ENCODE results near the gene KIRREL3. TPM values are rescaled to one million over a fixed set of nuclear protein-coding genes. Genes with fewer than 3 reads are reported as not detected.
A peak's percentile ranks its signal among the peaks of the same experiment; 100 is the strongest.

KIRREL3 gene
- total and polyA plus RNA-seq, 5 donors from 2014 or later = not detected

GRCh38 chr11:126585774-126586491 lies 414.6 kb downstream of the KIRREL3 start:
- Histone ChIP-seq H3K4me1 (ENCODE audit: control insufficient read depth, insufficient read depth, low read length, poor library complexity, severe bottlenecking) (no peaks in the 10 kb centered on the region), H3K4me3 (ENCODE audit: low read depth, low read length) (no peak overlapping the region), H3K36me3 (ENCODE audit: control insufficient read depth, insufficient read depth, low read length) (no peaks in the 10 kb centered on the region), H3K27me3 (ENCODE audit: control insufficient read depth, insufficient read depth, low read length) (no peaks in the 10 kb centered on the region), H3K9me3 (ENCODE audit: control insufficient read depth in 2 of 2, low read length in 2 of 2) (no peaks in the 10 kb centered on the region), H3K27ac (ENCODE audit: insufficient read depth, low read length, poor library complexity, severe bottlenecking) (no peak overlapping the region)
- no peak for DNase-seq
- H3K4me3 Mint-ChIP-seq = no peak overlapping the region
- ATAC-seq (ENCODE audit: low read depth in 2 of 2) = no peak
- no peaks in the 10 kb centered on the region for H3K36me3 Mint-ChIP-seq
- H3K9me3 Mint-ChIP-seq = no peaks in the 10 kb centered on the region
- no peaks in the 10 kb centered on the region for H3K4me1 Mint-ChIP-seq
- H3K27me3 Mint-ChIP-seq = no peaks in the 10 kb centered on the region
- H3K27ac Mint-ChIP-seq = no peak overlapping the region

- no peak overlapping the region for H3K27ac ChIP-seq (ENCODE audit: insufficient read depth, low read length, poor library complexity, severe bottlenecking)
- H3K27me3 Mint-ChIP-seq = no peaks in the 10 kb centered on the region
- DNase-seq (no peak), ATAC-seq (ENCODE audit: low read depth in 2 of 2) (no peak)
- H3K4me1 Mint-ChIP-seq = no peaks in the 10 kb centered on the region
- H3K9me3 ChIP-seq (ENCODE audit: control insufficient read depth in 2 of 2, low read length in 2 of 2) = no peaks in the 10 kb centered on the region
- H3K4me1 ChIP-seq (ENCODE audit: control insufficient read depth, insufficient read depth, low read length, poor library complexity, severe bottlenecking) = no peaks in the 10 kb centered on the region
- H3K27me3 ChIP-seq (ENCODE audit: control insufficient read depth, insufficient read depth, low read length) = no peaks in the 10 kb centered on the region
- no peak overlapping the region for H3K4me3 Mint-ChIP-seq
- no peak overlapping the region for H3K27ac Mint-ChIP-seq
- no peaks in the 10 kb centered on the region for H3K36me3 Mint-ChIP-seq
- no peaks in the 10 kb centered on the region for H3K36me3 ChIP-seq (ENCODE audit: control insufficient read depth, insufficient read depth, low read length)
- no peak overlapping the region for H3K4me3 ChIP-seq (ENCODE audit: low read depth, low read length)
- no peaks in the 10 kb centered on the region for H3K9me3 Mint-ChIP-seq
Measured at GRCh38 chr11:126585388-126585773, 415.2 kb downstream of the KIRREL3 start.

GRCh38 chr11:126583594-126584427 lies 416.8 kb downstream of the KIRREL3 start:
- Mint-ChIP-seq H3K9me3 (no peaks in the 10 kb centered on the region), H3K4me1 (no peaks in the 10 kb centered on the region), H3K36me3 (no peaks in the 10 kb centered on the region), H3K27me3 (no peaks in the 10 kb centered on the region), H3K4me3 (no peak overlapping the region), H3K27ac (no peak overlapping the region)
- Histone ChIP-seq H3K4me3 (ENCODE audit: low read depth, low read length) (no peak overlapping the region), H3K36me3 (ENCODE audit: control insufficient read depth, insufficient read depth, low read length) (no peaks in the 10 kb centered on the region), H3K27ac (ENCODE audit: insufficient read depth, low read length, poor library complexity, severe bottlenecking) (no peak overlapping the region), H3K9me3 (ENCODE audit: control insufficient read depth in 2 of 2, low read length in 2 of 2) (no peaks in the 10 kb centered on the region), H3K27me3 (ENCODE audit: control insufficient read depth, insufficient read depth, low read length) (no peaks in the 10 kb centered on the region), H3K4me1 (ENCODE audit: control insufficient read depth, insufficient read depth, low read length, poor library complexity, severe bottlenecking) (no peaks in the 10 kb centered on the region)
- DNase-seq = no peak
- ATAC-seq (ENCODE audit: low read depth in 2 of 2) = no peak

GRCh38 chr11:126583101-126583500 lies 417.5 kb downstream of the KIRREL3 start:
- DNase-seq = no peak
- H3K4me1 Mint-ChIP-seq = no peaks in the 10 kb centered on the region
- Histone ChIP-seq H3K36me3 (ENCODE audit: control insufficient read depth, insufficient read depth, low read length) (no peaks in the 10 kb centered on the region), H3K9me3 (ENCODE audit: control insufficient read depth in 2 of 2, low read length in 2 of 2) (no peaks in the 10 kb centered on the region), H3K4me1 (ENCODE audit: control insufficient read depth, insufficient read depth, low read length, poor library complexity, severe bottlenecking) (no peaks in the 10 kb centered on the region), H3K27me3 (ENCODE audit: control insufficient read depth, insufficient read depth, low read length) (no peaks in the 10 kb centered on the region), H3K27ac (ENCODE audit: insufficient read depth, low read length, poor library complexity, severe bottlenecking) (no peak overlapping the region), H3K4me3 (ENCODE audit: low read depth, low read length) (no peak overlapping the region)
- no peak overlapping the region for H3K27ac Mint-ChIP-seq
- no peak overlapping the region for H3K4me3 Mint-ChIP-seq
- ATAC-seq (ENCODE audit: low read depth in 2 of 2) = no peak
- H3K9me3 Mint-ChIP-seq = no peaks in the 10 kb centered on the region
- no peaks in the 10 kb centered on the region for H3K27me3 Mint-ChIP-seq
- H3K36me3 Mint-ChIP-seq = no peaks in the 10 kb centered on the region

- no peak for DNase-seq
- H3K4me1 ChIP-seq (ENCODE audit: control insufficient read depth, insufficient read depth, low read length, poor library complexity, severe bottlenecking) = no peaks in the 10 kb centered on the region
- H3K9me3 Mint-ChIP-seq = no peaks in the 10 kb centered on the region
- H3K36me3 Mint-ChIP-seq = no peaks in the 10 kb centered on the region
- H3K27ac ChIP-seq (ENCODE audit: insufficient read depth, low read length, poor library complexity, severe bottlenecking) = no peak overlapping the region
- H3K27me3 ChIP-seq (ENCODE audit: control insufficient read depth, insufficient read depth, low read length) = no peaks in the 10 kb centered on the region
- peak overlapping the region in 1 of 4 donors; percentile 17 for H3K4me3 Mint-ChIP-seq
- no peaks in the 10 kb centered on the region for H3K36me3 ChIP-seq (ENCODE audit: control insufficient read depth, insufficient read depth, low read length)
- no peaks in the 10 kb centered on the region for H3K9me3 ChIP-seq (ENCODE audit: control insufficient read depth in 2 of 2, low read length in 2 of 2)
- no peak overlapping the region for H3K27ac Mint-ChIP-seq
- H3K4me1 Mint-ChIP-seq = no peaks in the 10 kb centered on the region
- H3K27me3 Mint-ChIP-seq = no peaks in the 10 kb centered on the region
- ATAC-seq (ENCODE audit: low read depth in 2 of 2) = no peak
- H3K4me3 ChIP-seq (ENCODE audit: low read depth, low read length) = no peak overlapping the region
Measured at GRCh38 chr11:126581871-126582648, 418.5 kb downstream of the KIRREL3 start.

- Histone ChIP-seq H3K27ac (ENCODE audit: insufficient read depth, low read length, poor library complexity, severe bottlenecking) (no peak overlapping the region), H3K4me1 (ENCODE audit: control insufficient read depth, insufficient read depth, low read length, poor library complexity, severe bottlenecking) (no peaks in the 10 kb centered on the region), H3K27me3 (ENCODE audit: control insufficient read depth, insufficient read depth, low read length) (no peaks in the 10 kb centered on the region), H3K9me3 (ENCODE audit: control insufficient read depth in 2 of 2, low read length in 2 of 2) (no peaks in the 10 kb centered on the region), H3K36me3 (ENCODE audit: control insufficient read depth, insufficient read depth, low read length) (no peaks in the 10 kb centered on the region), H3K4me3 (ENCODE audit: low read depth, low read length) (no peak overlapping the region)
- H3K27ac Mint-ChIP-seq = no peak overlapping the region
- no peak for ATAC-seq (ENCODE audit: low read depth in 2 of 2)
- H3K36me3 Mint-ChIP-seq = no peaks in the 10 kb centered on the region
- no peaks in the 10 kb centered on the region for H3K27me3 Mint-ChIP-seq
- H3K9me3 Mint-ChIP-seq = no peaks in the 10 kb centered on the region
- no peaks in the 10 kb centered on the region for H3K4me1 Mint-ChIP-seq
- H3K4me3 Mint-ChIP-seq = no peak overlapping the region
- DNase-seq = no peak
Measured at GRCh38 chr11:126578426-126578825, 422.1 kb downstream of the KIRREL3 start.

- no peaks in the 10 kb centered on the region for H3K36me3 ChIP-seq (ENCODE audit: control insufficient read depth, insufficient read depth, low read length)
- DNase-seq (no peak), ATAC-seq (ENCODE audit: low read depth in 2 of 2) (no peak)
- H3K27me3 Mint-ChIP-seq = no peaks in the 10 kb centered on the region
- H3K4me1 ChIP-seq (ENCODE audit: control insufficient read depth, insufficient read depth, low read length, poor library complexity, severe bottlenecking) = no peaks in the 10 kb centered on the region
- no peaks in the 10 kb centered on the region for H3K9me3 Mint-ChIP-seq
- H3K27ac Mint-ChIP-seq = no peak overlapping the region
- H3K4me3 ChIP-seq (ENCODE audit: low read depth, low read length) = no peak overlapping the region
- no peak overlapping the region for H3K27ac ChIP-seq (ENCODE audit: insufficient read depth, low read length, poor library complexity, severe bottlenecking)
- no peaks in the 10 kb centered on the region for H3K27me3 ChIP-seq (ENCODE audit: control insufficient read depth, insufficient read depth, low read length)
- H3K4me1 Mint-ChIP-seq = no peaks in the 10 kb centered on the region
- H3K4me3 Mint-ChIP-seq = no peak overlapping the region
- no peaks in the 10 kb centered on the region for H3K36me3 Mint-ChIP-seq
- no peaks in the 10 kb centered on the region for H3K9me3 ChIP-seq (ENCODE audit: control insufficient read depth in 2 of 2, low read length in 2 of 2)
Measured at GRCh38 chr11:126578021-126578420, 422.5 kb downstream of the KIRREL3 start.
